HG02678 (cell line): ENCODE data around the gene STK11IP.

ENCODE experiments used
- ATAC-seq: cut with Tn5 transposase; IDR thresholded peaks from one replicate; pipeline ENCODE4 v1.9.1; 2021; ENCODE audit warnings: mild to moderate bottlenecking, moderate library complexity; ENCODE audit not compliant: unreplicated experiment

STK11IP gene

GRCh38 chr2:219575566-219576504 lies 21.8 kb upstream of the STK11IP start:
- no peak for ATAC-seq

- no peak for ATAC-seq
These were observed 20.9 kb upstream of the STK11IP start for GRCh38 chr2:219576505-219577388.

- ATAC-seq, result no peak
These were observed 18.6 kb upstream of the STK11IP start for GRCh38 chr2:219578811-219579613.

GRCh38 chr2:219581346-219581745 lies 16.3 kb upstream of the STK11IP start:
- ATAC-seq, result no peak

GRCh38 chr2:219591091-219591490 lies 6.6 kb upstream of the STK11IP start:
- ATAC-seq, result no peak

GRCh38 chr2:219592736-219593135 lies 4.9 kb upstream of the STK11IP start:
- ATAC-seq, result no peak

GRCh38 chr2:219593154-219593553 lies 4.5 kb upstream of the STK11IP start:
- no peak for ATAC-seq

- ATAC-seq, result no peak
These were observed 2.4 kb upstream of the STK11IP start for GRCh38 chr2:219595256-219595655.

- peak; percentile 5 for ATAC-seq
These were observed 604 bp upstream of the STK11IP start for GRCh38 chr2:219596954-219597551.

GRCh38 chr2:219598308-219599078 lies 836 bp downstream of the STK11IP start:
- ATAC-seq, result no peak

- no peak for ATAC-seq
These were observed 6.1 kb downstream of the STK11IP start for GRCh38 chr2:219603771-219604170.

- ATAC-seq, result no peak
These were observed 7.9 kb downstream of the STK11IP start for GRCh38 chr2:219605607-219605954.

GRCh38 chr2:219607931-219608330 lies 10.3 kb downstream of the STK11IP start:
- ATAC-seq, result no peak

GRCh38 chr2:219608399-219608964 lies 10.8 kb downstream of the STK11IP start:
- ATAC-seq, result no peak

- no peak for ATAC-seq
These were observed 11.6 kb downstream of the STK11IP start for GRCh38 chr2:219609149-219609750.

- no peak for ATAC-seq
These were observed 13.6 kb downstream of the STK11IP start for GRCh38 chr2:219611306-219611705.

GRCh38 chr2:219611866-219612576 lies 14.4 kb downstream of the STK11IP start:
- no peak for ATAC-seq

- peak; percentile 87 for ATAC-seq
These were observed 15.1 kb downstream of the STK11IP start for GRCh38 chr2:219612577-219613286.
